Measurements from ENCODE around the gene PRAMEF5.
"Not testable (repeated sequence)": the region's sequence is repeated elsewhere in the genome, so short reads cannot be mapped to it uniquely, and the experiment has no call there.

Gene PRAMEF5

DNA sequence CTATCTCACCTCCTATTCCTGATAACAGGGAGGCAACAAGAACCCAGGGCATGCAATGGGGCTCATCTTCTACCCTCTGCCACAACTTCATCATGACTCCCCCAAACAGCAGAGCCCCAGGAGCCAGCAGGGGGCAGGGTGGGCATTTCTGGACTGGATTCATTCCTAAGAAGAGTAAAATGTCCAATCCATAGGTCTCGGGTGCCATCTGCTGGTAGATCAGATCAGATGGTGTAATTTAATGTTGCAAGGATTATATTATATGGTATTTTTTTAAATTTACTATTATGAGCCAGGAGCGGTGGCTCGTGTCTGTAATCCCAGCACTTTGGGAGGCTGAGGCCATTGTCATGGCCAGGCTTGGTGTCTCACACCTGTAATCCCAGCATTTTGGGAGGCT, 11.1 kb downstream of the PRAMEF5 start:
- not testable (repeated sequence) for DNase-seq (ENCODE audit: low spot score)
- FAIRE-seq: peak; percentile 66

- DNase-seq (ENCODE audit: low spot score): peak; percentile 3
- FAIRE-seq: not testable (repeated sequence)
Measured at GRCh38 chr1:13277016-13277415, 23.0 kb downstream of the PRAMEF5 start.

DNA sequence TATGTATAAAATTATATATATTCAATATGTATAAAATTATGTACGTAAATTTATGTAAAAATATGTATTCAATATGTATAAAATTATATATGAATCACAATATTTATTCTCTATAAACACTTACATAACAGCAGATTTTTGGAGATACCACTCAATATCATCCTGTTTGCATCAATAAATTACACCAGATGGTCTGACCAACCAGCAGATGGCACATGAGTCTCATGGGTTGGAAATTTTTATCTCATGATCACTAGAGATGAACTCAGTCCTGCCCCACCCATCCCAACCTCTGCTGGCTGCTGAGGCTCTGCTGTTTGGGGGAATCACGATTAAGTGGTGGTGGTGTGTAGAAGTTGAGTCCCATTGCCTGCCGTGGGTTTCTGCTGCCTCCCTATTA, 25.6 kb downstream of the PRAMEF5 start:
- DNase-seq (ENCODE audit: low spot score): peak; percentile 3
- not testable (repeated sequence) for FAIRE-seq

DNA sequence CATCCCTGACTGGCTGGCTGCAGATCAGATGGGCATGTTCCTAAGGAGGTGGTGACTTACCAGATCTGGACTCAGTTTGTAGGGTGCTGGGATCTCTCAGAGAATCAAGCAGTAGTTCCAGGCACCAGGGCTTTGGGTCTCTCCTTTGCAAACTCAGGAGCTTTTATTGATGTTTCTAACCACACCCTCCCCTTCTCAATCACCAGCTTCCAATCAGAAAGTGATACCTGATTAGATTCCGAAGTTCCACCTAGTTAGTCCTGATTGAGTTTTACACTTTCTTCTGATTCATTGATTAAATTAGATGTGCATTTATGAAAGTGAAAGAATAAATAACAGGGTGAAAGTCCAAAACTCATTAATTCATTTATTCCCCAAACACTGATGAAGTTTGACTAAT, 31.0 kb downstream of the PRAMEF5 start, which contains the start of gene PRAMEF8:
Gene PRAMEF8, minus strand, starts transcription at position 101 of the 400 bp plus-strand sequence. CDS start 1,046 bp downstream, outside the sequence.
- not testable (repeated sequence) for DNase-seq (ENCODE audit: low spot score); FAIRE-seq

DNA sequence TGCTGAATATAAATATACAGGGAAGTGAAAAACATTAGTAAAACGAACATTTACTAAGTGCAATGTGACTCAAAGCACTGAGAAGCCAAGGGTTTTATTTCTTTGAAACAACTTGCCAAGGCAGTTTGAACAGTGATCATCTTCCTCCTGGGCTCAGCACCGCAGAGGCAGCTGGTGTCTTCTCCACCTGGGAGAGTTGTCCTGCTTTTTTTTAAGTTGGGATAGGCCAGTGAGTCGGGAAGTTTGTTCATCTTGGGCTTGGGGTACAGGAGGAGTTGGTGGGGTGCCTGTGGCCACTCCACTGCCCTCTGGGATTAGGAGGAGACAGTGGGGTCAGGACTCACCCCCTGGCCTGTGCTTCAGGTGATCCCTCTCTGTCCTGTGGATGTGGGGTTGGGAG, 35.0 kb downstream of the PRAMEF5 start:
- not testable (repeated sequence) for DNase-seq (ENCODE audit: low spot score); FAIRE-seq

DNA sequence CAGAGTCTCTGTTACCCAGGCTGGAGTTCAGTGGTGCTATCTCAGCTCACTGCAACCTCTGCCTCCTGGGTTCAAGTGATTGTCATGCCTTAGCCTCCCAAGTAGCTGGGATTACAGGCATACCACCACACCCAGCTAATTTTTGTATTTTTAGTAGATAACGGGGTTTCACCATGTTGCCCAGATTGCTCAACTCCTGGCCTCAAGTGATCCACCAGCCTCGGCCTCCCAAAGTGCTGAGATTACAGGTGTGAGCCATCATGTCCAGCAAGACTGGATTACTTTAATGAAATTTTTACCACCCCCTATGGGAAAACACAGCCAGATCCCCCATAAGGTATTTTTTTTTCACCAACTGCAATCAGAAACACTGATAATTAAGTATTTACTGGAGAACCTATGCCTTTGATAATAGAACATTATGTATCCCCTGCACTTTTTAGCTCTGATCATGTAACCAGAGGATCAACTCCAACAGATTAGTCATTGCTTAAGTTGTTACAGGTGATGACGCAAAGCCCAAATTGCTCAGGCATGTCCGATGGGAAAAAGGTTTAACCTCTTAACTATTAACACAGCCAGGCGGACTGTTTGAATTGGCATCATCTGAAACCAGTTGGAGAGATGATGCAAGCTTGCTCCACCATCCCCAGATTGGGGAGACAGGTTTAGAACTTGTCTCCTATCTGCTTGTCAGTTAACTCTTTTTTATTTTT, 43.4 kb downstream of the PRAMEF5 start:
- DNase-seq (ENCODE audit: low spot score); FAIRE-seq: not testable (repeated sequence)

GRCh38 chr1:13298699-13299098, 44.7 kb downstream of the PRAMEF5 start:
- FAIRE-seq; DNase-seq (ENCODE audit: low spot score): not testable (repeated sequence)

GRCh38 chr1:13302197-13302596, 48.2 kb downstream of the PRAMEF5 start:
- not testable (repeated sequence) for DNase-seq (ENCODE audit: low spot score); FAIRE-seq

DNA sequence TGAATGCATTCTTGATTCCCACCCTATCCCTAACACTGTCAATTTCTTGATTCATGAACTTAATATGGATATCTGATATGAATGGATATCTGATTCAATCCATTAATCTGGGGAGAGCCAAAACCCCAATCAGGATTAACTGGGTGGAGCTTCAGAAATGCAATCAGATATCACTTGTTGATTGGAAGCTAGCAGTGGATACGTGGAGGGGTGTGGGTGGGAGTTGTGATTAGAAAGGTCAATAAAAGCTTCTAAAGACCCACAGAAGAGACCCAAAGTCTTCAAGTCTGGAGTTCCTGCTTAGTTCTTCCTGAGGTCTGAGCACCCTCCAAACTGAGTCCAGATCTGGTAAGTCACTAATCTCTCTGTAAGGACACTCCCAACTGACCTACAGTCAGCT, 49.2 kb downstream of the PRAMEF5 start, which contains the start of gene PRAMEF33:
Gene PRAMEF33, plus strand, starts transcription at position 301 of the 400 bp plus-strand sequence. CDS start 2,416 bp downstream, outside the sequence.
- not testable (repeated sequence) for DNase-seq (ENCODE audit: low spot score); FAIRE-seq
